Bronchial epithelial cell (primary cell): ENCODE data around the gene DCP1B. TPM values are rescaled to one million over a fixed set of nuclear protein-coding genes. Genes with fewer than 3 reads are reported as not detected.

Experiments used
- DNase-seq: peaks from one replicate; pipeline ENCODE4 v3.0.0-alpha.2; 2010; ENCODE audit warnings: low read depth
- FAIRE-seq: peaks from 2 replicates; lab custom pipeline; 2011; peaks lifted over from hg19 to GRCh38; lab: Jason Lieb, UNC
- H3K27me3 ChIP-seq: 2 replicates; pipeline ENCODE4 v1.5.1; 2011; ENCODE audit warnings: low read length; ENCODE audit not compliant: control insufficient read depth, insufficient read depth
- H3K36me3 ChIP-seq: 2 replicates; pipeline ENCODE4 v1.5.1; 2011; ENCODE audit warnings: low read length; ENCODE audit not compliant: control insufficient read depth, insufficient read depth
- H3K4me3 ChIP-seq: 2 replicates; pipeline ENCODE4 v1.5.1; 2011; ENCODE audit warnings: mild to moderate bottlenecking, low read depth, low read length, control low read depth
- CTCF ChIP-seq: IDR thresholded peaks from 2 replicates; pipeline ENCODE4 v1.5.1; 2011; ENCODE audit warnings: mild to moderate bottlenecking, moderate library complexity, low read length, control low read depth, inconsistent platforms; ENCODE audit not compliant: insufficient read depth, severe bottlenecking
- total RNA-seq: library from RNA; depleted of rRNA; stranded (reverse); fragments of >200 nt; gene quantifications from 2 replicates; pipeline ENCODE4 v1.2.1, GENCODE V29; 2014

The DCP1B gene
- total RNA-seq, 1 donor from 2014 or later = 1.3 TPM

GRCh38 chr12:1918884-1919236 lies 85.4 kb downstream of the DCP1B start:
- Histone ChIP-seq H3K4me3 (no peak overlapping the region), H3K27me3 (no peaks in the 10 kb centered on the region), H3K36me3 (no peaks in the 10 kb centered on the region)
- no peak for TF ChIP-seq CTCF
- FAIRE-seq (no peak), DNase-seq (no peak)

- no peak for TF ChIP-seq CTCF
Measured at GRCh38 chr12:1918081-1918883, 86.0 kb downstream of the DCP1B start, which contains the start of gene CACNA2D4. Gene CACNA2D4, minus strand, starts transcription at chr12:1918652. Its CDS starts 179 bp downstream, at chr12:1918473.

GRCh38 chr12:1917172-1918070 lies 86.8 kb downstream of the DCP1B start:
- Histone ChIP-seq H3K27me3 (no peaks in the 10 kb centered on the region), H3K36me3 (no peaks in the 10 kb centered on the region), H3K4me3 (no peak overlapping the region)
- TF ChIP-seq CTCF = no peak
- DNase-seq (no peak), FAIRE-seq (no peak)

More at GRCh38 chr12:1918081-1918883, 86.0 kb downstream of the DCP1B start, which contains the start of gene CACNA2D4:
- DNase-seq (no peak), FAIRE-seq (no peak)
- no peaks in the 10 kb centered on the region for H3K27me3 ChIP-seq
- no peak within 1 kb of the TSS for H3K4me3 ChIP-seq
- no peaks in the 10 kb centered on the region for H3K36me3 ChIP-seq

- no peak for FAIRE-seq
- H3K27me3 ChIP-seq = no peaks in the 10 kb centered on the region
- DNase-seq = no peak
- no peaks in the 10 kb centered on the region for H3K36me3 ChIP-seq
- no peak overlapping the region for H3K4me3 ChIP-seq
- no peak for TF ChIP-seq CTCF
Measured at GRCh38 chr12:1916371-1917171, 87.7 kb downstream of the DCP1B start.

- DNase-seq = no peak
- no peak for FAIRE-seq
- Histone ChIP-seq H3K36me3 (no peaks in the 10 kb centered on the region), H3K27me3 (no peaks in the 10 kb centered on the region), H3K4me3 (no peak overlapping the region)
- no peak for TF ChIP-seq CTCF
Measured at GRCh38 chr12:1915082-1915968, 88.9 kb downstream of the DCP1B start.
